Uterus (tissue), 4 donors: ENCODE measurements around the gene CDK4. TPM values are rescaled to one million over a fixed set of nuclear protein-coding genes. Genes with fewer than 3 reads are reported as not detected.

ENCODE experiments used
- DNase-seq, 2 donors: peaks; one replicate each; pipeline ENCODE4 v3.0.0-alpha.2; 2019 to 2020
- H3K27ac ChIP-seq, 2 donors: fragments of 200-600 bp; sonication (generic); 1 replicate in 1 of 2; 2 replicates in 1 of 2; pipeline ENCODE4 v1.5.1; 2016 to 2018
- H3K27me3 ChIP-seq, 2 donors: fragments of 200-600 bp; sonication (generic); one replicate each; pipeline ENCODE4 v1.5.1; 2018 to 2019; ENCODE audit warnings: control low read depth in 1 of 2
- H3K36me3 ChIP-seq, 2 donors: fragments of 200-600 bp; sonication (generic); one replicate each; pipeline ENCODE4 v1.5.1; 2019; ENCODE audit warnings: control low read depth in 1 of 2
- H3K4me1 ChIP-seq, 2 donors: fragments of 200-600 bp; sonication (generic); one replicate each; pipeline ENCODE4 v1.5.1; 2018 to 2019; ENCODE audit warnings: control low read depth in 1 of 2
- H3K4me3 ChIP-seq, 2 donors: fragments of 200-600 bp; sonication (generic); 1 replicate in 1 of 2; 2 replicates in 1 of 2; pipeline ENCODE4 v1.5.1; 2018 to 2019; ENCODE audit warnings: mild to moderate bottlenecking in 1 of 2
- H3K9me3 ChIP-seq, 2 donors: fragments of 200-600 bp; sonication (generic); one replicate each; pipeline ENCODE4 v1.5.1; 2019; ENCODE audit warnings: control low read depth in 1 of 2
- CTCF ChIP-seq, 4 experiments: fragments of 200-600 bp in 2 of 4; fragments of 450-650 bp in 2 of 4; sonication (generic) in 2 of 4; IDR thresholded peaks; one replicate each; pipeline ENCODE4 v1.5.1; 2016 to 2019; ENCODE audit warnings: antibody characterized with exemption in 4 of 4, mild to moderate bottlenecking in 2 of 4, moderate library complexity in 1 of 4
- POLR2A ChIP-seq, 2 donors: fragments of 450-650 bp; IDR thresholded peaks; one replicate each; pipeline ENCODE4 v1.6.1; 2016; ENCODE audit warnings: antibody characterized with exemption in 2 of 2, mild to moderate bottlenecking in 1 of 2, moderate library complexity in 1 of 2
- intact Hi-C: fragments of 100-400 bp; cut with DNase I; formaldehyde crosslinking; loops from one replicate; pipeline ENCODE4 v1.15.1; 2023; ENCODE audit warnings: low total_unique reads
- total RNA-seq, 4 donors: library from RNA; depleted of rRNA in 3 of 4; stranded (reverse); fragments of >200 nt in 3 of 4; gene quantifications; one replicate each; pipeline versions ENCODE4 v1.1.0 to v1.2.4, GENCODE V29; 2014 to 2023
- donor health status: DM: yes; HTN: yes; CAD: no.

The CDK4 gene
- total RNA-seq, 4 donors from 2014 or later: 60.0 to 190 (median 110) TPM

GRCh38 chr12:57740656-57741412 is 11.3 kb downstream of the CDK4 start:
- intact Hi-C loops: no loop called here
- Histone ChIP-seq H3K27ac (no peak overlapping the region), H3K9me3 (no peaks in the 10 kb centered on the region), H3K27me3 (peaks cover 18 to 26% of the 10 kb centered on the region in 2 donors), H3K4me1 (peaks cover 0 to 27% of the 10 kb centered on the region in 2 donors), H3K36me3 (no peaks in the 10 kb centered on the region), H3K4me3 (no peak overlapping the region)
- no peak for DNase-seq
- TF ChIP-seq POLR2A (IDR thresholded peaks at IDR 0.05) (no peak), CTCF (IDR thresholded peaks at IDR 0.05) (no peak)

- Histone ChIP-seq H3K27me3 (peaks cover 18 to 26% of the 10 kb centered on the region in 2 donors), H3K4me3 (no peak overlapping the region), H3K36me3 (no peaks in the 10 kb centered on the region), H3K9me3 (no peaks in the 10 kb centered on the region), H3K4me1 (peaks cover 0 to 29% of the 10 kb centered on the region in 2 donors), H3K27ac (no peak overlapping the region)
- no peak for DNase-seq
- intact Hi-C loops: no loop called here
- TF ChIP-seq CTCF (IDR thresholded peaks at IDR 0.05) (no peak), POLR2A (IDR thresholded peaks at IDR 0.05) (no peak)
These were observed 12.1 kb downstream of the CDK4 start for GRCh38 chr12:57739914-57740538.

GRCh38 chr12:57739387-57739786 is 12.7 kb downstream of the CDK4 start:
- TF ChIP-seq CTCF (IDR thresholded peaks at IDR 0.05): no peak
- TF ChIP-seq POLR2A (IDR thresholded peaks at IDR 0.05): no peak
- peaks cover 18 to 29% of the 10 kb centered on the region in 2 donors for H3K27me3 ChIP-seq
- peaks cover 0 to 29% of the 10 kb centered on the region in 2 donors for H3K4me1 ChIP-seq
- no peaks in the 10 kb centered on the region for H3K9me3 ChIP-seq
- intact Hi-C loops: no loop called here
- no peak overlapping the region for H3K4me3 ChIP-seq
- no peak for DNase-seq
- H3K27ac ChIP-seq: no peak overlapping the region
- H3K36me3 ChIP-seq: no peaks in the 10 kb centered on the region

GRCh38 chr12:57738661-57739237 is 13.4 kb downstream of the CDK4 start, which contains the start of gene AGAP2:
Gene AGAP2, minus strand, starts transcription at chr12:57738742. Its CDS starts 496 bp downstream, at chr12:57738246.
- H3K9me3 ChIP-seq: no peaks in the 10 kb centered on the region
- no peaks in the 10 kb centered on the region for H3K36me3 ChIP-seq
- H3K4me1 ChIP-seq: peaks cover 0 to 29% of the 10 kb centered on the region in 2 donors
- TF ChIP-seq POLR2A (IDR thresholded peaks at IDR 0.05) (no peak), CTCF (IDR thresholded peaks at IDR 0.05) (no peak)
- no peak within 1 kb of the TSS for H3K27ac ChIP-seq
- peaks cover 18 to 29% of the 10 kb centered on the region in 2 donors for H3K27me3 ChIP-seq
- peak within 1 kb of the TSS in 1 of 2 donors; percentile 30 for H3K4me3 ChIP-seq
- DNase-seq: no peak
- intact Hi-C loops: no loop called here
